H1 (cell line): ENCODE results near the gene ATG7. TPM values are rescaled to one million over a fixed set of nuclear protein-coding genes. Genes with fewer than 3 reads are reported as not detected.

ENCODE experiments used
- CTCF ChIA-PET: fragments of 300-600 bp; sonication (Branson Sonifier 250); formaldehyde crosslinking; loops from one replicate; lab custom pipeline; 2021; ENCODE audit not compliant: partially characterized antibody; lab: Charles Lee
- POLR2A ChIA-PET: fragments of 300-600 bp; sonication (Branson Sonifier 250); formaldehyde crosslinking; loops from one replicate; lab custom pipeline; 2021; ENCODE audit warnings: inconsistent platforms; ENCODE audit not compliant: partially characterized antibody; lab: Charles Lee
- DNase-seq, 2 experiments: peaks; one replicate each; pipeline versions ENCODE4 v3.0.0 to v3.0.0-alpha.2; 2010 to 2022; ENCODE audit warnings: low spot score in 2 of 2, low read depth in 1 of 2, mixed read lengths in 1 of 2
- FAIRE-seq: peaks from 2 replicates; lab custom pipeline; 2011; peaks lifted over from hg19 to GRCh38; lab: Jason Lieb, UNC
- H2AFZ ChIP-seq: 2 replicates; pipeline ENCODE4 v1.8.1; 2012; ENCODE audit warnings: low read length, inconsistent platforms
- H2AK5ac ChIP-seq: 2 replicates; pipeline ENCODE4 v1.6.1; 2013; ENCODE audit warnings: low read depth, low read length
- H2BK120ac ChIP-seq: replicated peaks from 2 replicates; pipeline ENCODE3; 2013; ENCODE audit warnings: low read depth, low read length, inconsistent platforms
- H2BK12ac ChIP-seq: 2 replicates; pipeline ENCODE4 v1.6.1; 2013; ENCODE audit warnings: low read depth, low read length
- H2BK15ac ChIP-seq: 2 replicates; pipeline ENCODE4 v1.6.1; 2013; ENCODE audit warnings: low read length
- H2BK20ac ChIP-seq: 2 replicates; pipeline ENCODE4 v1.6.1; 2013; ENCODE audit warnings: low read length
- H2BK5ac ChIP-seq: 2 replicates; pipeline ENCODE4 v1.6.1; 2013; ENCODE audit warnings: low read depth, low read length
- H3K14ac ChIP-seq: 2 replicates; pipeline ENCODE4 v1.6.1; 2013; ENCODE audit warnings: inconsistent platforms; ENCODE audit not compliant: insufficient read length
- H3K18ac ChIP-seq: 2 replicates; pipeline ENCODE4 v1.6.1; 2013; ENCODE audit warnings: low read length; ENCODE audit errors: extremely low read depth
- H3K23ac ChIP-seq: 2 replicates; pipeline ENCODE4 v1.6.1; 2013; ENCODE audit warnings: inconsistent platforms; ENCODE audit not compliant: insufficient read length
- H3K23me2 ChIP-seq: 2 replicates; pipeline ENCODE4 v1.6.1; 2013; ENCODE audit warnings: low read depth, low read length
- H3K27ac ChIP-seq: 2 replicates; pipeline ENCODE4 v1.6.1; 2011; ENCODE audit warnings: low read depth, low read length, inconsistent platforms
- H3K27me3 ChIP-seq, 4 experiments: replicated peaks in 1 of 4; 1 replicate in 1 of 4; 2 replicates in 3 of 4; pipeline versions ENCODE4 v1.6.1 to v1.8.1; 2011 to 2013; ENCODE audit warnings: low read length in 3 of 4, mild to moderate bottlenecking in 3 of 4, inconsistent platforms in 2 of 4, mixed read lengths in 2 of 4, moderate library complexity in 1 of 4; ENCODE audit not compliant: control insufficient read depth in 3 of 4, insufficient read depth in 3 of 4; ENCODE audit errors: extremely low read depth in 1 of 4
- H3K36me3 ChIP-seq, 4 experiments: 2 replicates each; pipeline versions ENCODE4 v1.6.1 to v1.8.1; 2011 to 2013; ENCODE audit warnings: mild to moderate bottlenecking in 4 of 4, low read length in 3 of 4, moderate library complexity in 2 of 4, control low read depth in 1 of 4, inconsistent platforms in 1 of 4; ENCODE audit not compliant: insufficient read depth in 4 of 4, control insufficient read depth in 2 of 4
- H3K4ac ChIP-seq: replicated peaks from 2 replicates; pipeline ENCODE3; 2013; ENCODE audit warnings: low read length, low read depth, mixed read lengths, inconsistent platforms; ENCODE audit not compliant: insufficient read length
- H3K4me1 ChIP-seq, 4 experiments: replicated peaks in 1 of 4; 1 replicate in 1 of 4; 2 replicates in 3 of 4; pipeline versions ENCODE4 v1.6.1 to v1.8.1; 2011 to 2013; ENCODE audit warnings: low read length in 3 of 4, inconsistent platforms in 2 of 4, mixed read lengths in 1 of 4; ENCODE audit not compliant: insufficient read depth in 4 of 4, control insufficient read depth in 3 of 4
- H3K4me2 ChIP-seq, 2 experiments: 2 replicates each; pipeline versions ENCODE4 v1.6.1 to v1.8.1; 2011 to 2013; ENCODE audit warnings: low read depth in 2 of 2, low read length in 2 of 2, control low read depth in 1 of 2, inconsistent platforms in 1 of 2, mild to moderate bottlenecking in 1 of 2; ENCODE audit not compliant: insufficient read depth in 1 of 2
- H3K4me3 ChIP-seq, 4 experiments: fragments of 200-600, 300-600 bp in 1 of 4; sonication (generic), shearing (Covaris generic), sonication (Bioruptor Twin) in 1 of 4; 2 replicates each; pipeline versions ENCODE4 v1.5.1 to v1.8.1; 2011 to 2016; ENCODE audit warnings: low read length in 4 of 4, low read depth in 3 of 4, control low read depth in 2 of 4, inconsistent platforms in 2 of 4, mild to moderate bottlenecking in 2 of 4, mixed read lengths in 1 of 4, moderate library complexity in 1 of 4; ENCODE audit not compliant: insufficient read depth in 2 of 4; ENCODE audit errors: extremely low read depth in 1 of 4
- H3K56ac ChIP-seq: replicated peaks from 2 replicates; pipeline ENCODE3; 2013; ENCODE audit warnings: low read depth, mild to moderate bottlenecking, mixed read lengths, low read length, inconsistent platforms; ENCODE audit not compliant: insufficient read length
- H3K79me1 ChIP-seq: 2 replicates; pipeline ENCODE4 v1.6.1; 2013; ENCODE audit warnings: low read depth, low read length, control low read depth
- H3K79me2 ChIP-seq, 2 experiments: 2 replicates each; pipeline versions ENCODE4 v1.6.1 to v1.8.1; 2012 to 2013; ENCODE audit warnings: low read length in 2 of 2, mild to moderate bottlenecking in 2 of 2, inconsistent platforms in 1 of 2; ENCODE audit not compliant: insufficient read depth in 2 of 2, control insufficient read depth in 1 of 2
- H3K9ac ChIP-seq, 4 experiments: replicated peaks in 1 of 4; 1 replicate in 1 of 4; 2 replicates in 3 of 4; pipeline versions ENCODE4 v1.6.1 to v1.8.1; 2011 to 2013; ENCODE audit warnings: low read depth in 3 of 4, low read length in 3 of 4, control low read depth in 2 of 4, mild to moderate bottlenecking in 2 of 4, moderate library complexity in 2 of 4, inconsistent platforms in 1 of 4; ENCODE audit errors: extremely low read depth in 1 of 4
- H3K9me3 ChIP-seq, 2 experiments: 2 replicates each; pipeline versions ENCODE4 v1.6.1 to v1.8.1; 2012 to 2013; ENCODE audit warnings: mild to moderate bottlenecking in 2 of 2, moderate library complexity in 2 of 2, control low read depth in 1 of 2, inconsistent platforms in 1 of 2, low read depth in 1 of 2, low read length in 1 of 2, mixed read lengths in 1 of 2; ENCODE audit not compliant: insufficient read depth in 2 of 2
- H4K20me1 ChIP-seq, 2 experiments: replicated peaks in 1 of 2; 2 replicates each; pipeline versions ENCODE3 to v1.8.1; 2011 to 2013; ENCODE audit warnings: inconsistent platforms in 2 of 2, low read length in 2 of 2, mild to moderate bottlenecking in 1 of 2; ENCODE audit not compliant: insufficient read depth in 2 of 2, control insufficient read depth in 1 of 2
- H4K5ac ChIP-seq: 2 replicates; pipeline ENCODE4 v1.6.1; 2013; ENCODE audit warnings: low read length, low read depth, mixed read lengths, inconsistent platforms; ENCODE audit not compliant: insufficient read length
- H4K8ac ChIP-seq: 2 replicates; pipeline ENCODE4 v1.8.0; 2013; ENCODE audit warnings: mild to moderate bottlenecking, moderate library complexity, low read length, inconsistent platforms; ENCODE audit not compliant: insufficient read depth; ENCODE audit errors: extremely low read depth
- H4K91ac ChIP-seq: replicated peaks from 2 replicates; pipeline ENCODE3; 2013; ENCODE audit warnings: low read length, mixed read lengths, inconsistent platforms; ENCODE audit not compliant: insufficient read length
- ASH2L ChIP-seq: fragments of 200-600, 300-600 bp; sonication (generic); IDR thresholded peaks from one replicate; pipeline ENCODE4 v1.7.1; 2017; ENCODE audit warnings: low read length
- CBX8 ChIP-seq: fragments of 300-800, 300-1000 bp; sonication (generic); IDR thresholded peaks from 2 replicates; pipeline ENCODE4 v1.7.1; 2016; ENCODE audit warnings: low read depth, low read length, borderline replicate concordance
- CEBPB ChIP-seq: IDR thresholded peaks from 2 replicates; pipeline ENCODE4 v1.6.1; 2012; ENCODE audit warnings: low read depth, low read length
- EZH2 ChIP-seq: fragments of 200-600 bp; sonication (generic); IDR thresholded peaks from 2 replicates; pipeline ENCODE4 v1.7.1; 2012; ENCODE audit warnings: low read depth, mild to moderate bottlenecking, moderate library complexity, low read length, inconsistent platforms; ENCODE audit not compliant: severe bottlenecking
- FOSL1 ChIP-seq: IDR thresholded peaks from 2 replicates; pipeline ENCODE4 v1.6.1; 2011; ENCODE audit warnings: mild to moderate bottlenecking, low read depth, low read length, moderate library complexity; ENCODE audit not compliant: insufficient read depth
- JUN ChIP-seq: IDR thresholded peaks from 2 replicates; pipeline ENCODE4 v1.6.1; 2011; ENCODE audit warnings: low read depth, mild to moderate bottlenecking, improper control_type of control experiment, low read length
- KDM4A ChIP-seq: IDR thresholded peaks from one replicate; pipeline ENCODE4 v1.7.1; 2012; ENCODE audit warnings: low read depth, mild to moderate bottlenecking, moderate library complexity, low read length, inconsistent platforms; ENCODE audit not compliant: severe bottlenecking
- POLR2A ChIP-seq, 2 experiments: IDR thresholded peaks; 1 replicate in 1 of 2; 2 replicates in 1 of 2; pipeline ENCODE4 v1.6.1; 2011; ENCODE audit warnings: low read depth in 2 of 2, low read length in 2 of 2, mild to moderate bottlenecking in 2 of 2; ENCODE audit errors: control extremely low read depth in 1 of 2
- RNF2 ChIP-seq: fragments of 200-900, 300-1000 bp; sonication (generic); IDR thresholded peaks from 2 replicates; pipeline ENCODE4 v1.7.1; 2016; ENCODE audit warnings: borderline replicate concordance, low read depth, mild to moderate bottlenecking, antibody characterized with exemption, low read length; ENCODE audit not compliant: poor library complexity, severe bottlenecking; ENCODE audit errors: missing control alignments
- SP1 ChIP-seq: IDR thresholded peaks from 2 replicates; pipeline ENCODE4 v1.6.1; 2011; ENCODE audit warnings: low read depth, low read length
- TAF1 ChIP-seq: IDR thresholded peaks from 2 replicates; pipeline ENCODE4 v1.6.1; 2011; ENCODE audit warnings: mild to moderate bottlenecking, low read depth, low read length
- TCF12 ChIP-seq: IDR thresholded peaks from 2 replicates; pipeline ENCODE4 v1.6.1; 2011; ENCODE audit warnings: low read depth, mild to moderate bottlenecking, low read length
- ZNF274 ChIP-seq: IDR thresholded peaks from 2 replicates; pipeline ENCODE4 v1.7.0; 2012; ENCODE audit warnings: low read length, borderline replicate concordance; ENCODE audit errors: extremely low read depth
- WGBS, 2 experiments: shearing (Covaris generic) in 1 of 2; methylation state at CpG; one replicate each; pipeline versions ENCODE4 v1.1.6 to v1.1.7; 2013 to 2015; ENCODE audit warnings: low lambda C conversion rate in 2 of 2, mixed read lengths in 2 of 2, inconsistent platforms in 1 of 2, low coverage in 1 of 2, missing lambda C conversion rate in 1 of 2; ENCODE audit not compliant: insufficient replicate concordance in 2 of 2, insufficient coverage in 1 of 2, insufficient read length in 1 of 2; ENCODE audit errors: extremely low coverage in 1 of 2, missing lambda C conversion rate in 1 of 2; 5-methylcytosine and 5-hydroxymethylcytosine counted together
- polyA plus RNA-seq, 7 experiments: library from polyadenylated mRNA; depleted of rRNA in 3 of 7; stranded (reverse) in 5 of 7; unstranded in 2 of 7; fragments of >200 nt in 5 of 7; fragments of 200-250 nt in 2 of 7; gene quantifications; 1 replicate in 5 of 7; 2 replicates in 1 of 7; 4 replicates in 1 of 7; pipeline versions ENCODE4 v1.2.1 to v1.2.3, GENCODE V29; 2011 to 2013; ENCODE audit warnings: missing spikeins in 2 of 7, mixed read lengths in 2 of 7
- total RNA-seq: library from RNA; stranded (reverse); fragmentation: NEBNext Ultra II Directional; extraction: Animal tissue kit (Norgen Biotek cat#: 25700); gene quantifications from 2 replicates; pipeline ENCODE4 v1.2.1, GENCODE V29; 2021

ATG7 gene
- total and polyA plus RNA-seq, 2 of the 8 experiments (the other 6 are each of a cell fraction or from before 2014, with no cell fraction given) = 15.0 to 19.1 TPM

DNA sequence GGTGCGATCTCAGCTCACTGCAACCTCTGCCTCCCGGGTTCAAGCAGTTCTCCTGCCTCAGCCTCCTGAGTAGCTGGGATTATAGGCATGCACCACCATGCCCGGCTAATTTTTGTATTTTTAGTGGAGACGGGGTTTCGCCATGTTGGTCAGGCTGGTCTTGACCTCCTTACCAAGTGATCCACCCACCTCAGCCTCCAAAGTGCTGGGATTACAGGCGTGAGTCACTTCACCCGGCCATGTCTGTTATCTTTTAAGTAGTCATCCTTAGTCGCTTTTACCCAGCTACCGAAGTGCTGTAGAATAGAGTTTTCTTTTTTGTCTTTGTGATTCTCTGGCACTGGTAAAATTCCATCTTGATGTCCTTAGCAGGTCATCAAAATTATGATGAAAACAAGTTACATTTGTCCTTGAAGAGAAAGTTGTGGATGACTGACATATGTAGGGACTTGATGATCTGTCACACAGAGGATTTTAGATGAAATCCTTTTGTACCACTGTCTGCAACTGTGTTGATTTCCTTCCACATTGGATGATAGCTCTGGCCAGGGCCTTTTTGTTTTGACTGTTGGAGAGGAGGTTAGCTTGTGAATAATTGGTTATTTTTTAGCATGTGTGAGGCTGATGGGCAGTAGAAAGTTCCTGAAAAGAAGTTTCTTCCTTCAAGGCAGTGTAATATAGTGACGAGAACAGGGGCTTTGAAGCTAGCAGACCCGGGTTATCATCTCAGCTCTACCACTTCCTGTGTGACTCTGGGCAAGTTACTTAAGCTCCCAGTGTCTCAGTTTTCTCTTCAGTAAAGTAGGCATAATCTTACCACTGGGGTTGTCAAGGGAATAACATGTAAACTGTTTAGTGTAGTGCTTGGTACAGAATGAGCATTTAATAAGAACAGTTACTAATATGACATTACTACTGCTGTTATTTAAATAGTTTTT, 18.8 kb downstream of the ATG7 start:
- H3K4me1 ChIP-seq = no peaks in the 10 kb centered on the region
- CTCF ChIA-PET = interaction anchor here (1.0 to 1.1 kb wide), 2 partner anchors 24 to 44 kb away, joined by 3 read pairs; no protein-coding TSS in a partner anchor
- no peak for TF ChIP-seq CBX8
- no peak for TF ChIP-seq TCF12
- no peak for TF ChIP-seq TAF1
- TF ChIP-seq SP1 = no peak
- no peak for TF ChIP-seq ASH2L
- no peak for TF ChIP-seq JUN
- TF ChIP-seq CEBPB = no peak
- no peak for TF ChIP-seq ZNF274
- TF ChIP-seq RNF2 = no peak
- no peak for TF ChIP-seq EZH2
- TF ChIP-seq FOSL1 = no peak
- TF ChIP-seq POLR2A (IDR thresholded peaks at IDR 0.05; ENCODE audit: control extremely low read depth in 1 of 2, low read depth in 2 of 2, low read length in 2 of 2) = no peak
- no peak for TF ChIP-seq KDM4A

More for the DNA sequence above, 18.8 kb downstream of the ATG7 start:
- WGBS, 2 experiments = 91% methylated on average over 11 of the region's 11 CpGs; no CpG with 5 or more reads in 1 of the 2 experiments
- Histone ChIP-seq H2BK15ac (no peak overlapping the region), H3K14ac (no peak overlapping the region), H3K9me3 (no peaks in the 10 kb centered on the region), H2BK12ac (no peak overlapping the region), H2BK120ac (no peak overlapping the region), H4K5ac (no peak overlapping the region), H3K23me2 (no peaks in the 10 kb centered on the region), H2AK5ac (no peak overlapping the region), H2BK5ac (no peak overlapping the region), H4K20me1 (no peaks in the 10 kb centered on the region), H4K8ac (no peak overlapping the region), H3K4me3 (no peak overlapping the region), H3K23ac (no peak overlapping the region), H3K27me3 (no peaks in the 10 kb centered on the region), H3K18ac (no peak overlapping the region), H2BK20ac (no peak overlapping the region), H3K4ac (no peak overlapping the region), H3K79me1 (no peaks in the 10 kb centered on the region; the same call in 1 of the 2 replicates), H3K4me2 (no peak overlapping the region), H3K79me2 (no peaks in the 10 kb centered on the region), H3K27ac (no peak overlapping the region), H3K36me3 (no peaks in the 10 kb centered on the region), H2AFZ (no peak overlapping the region), H4K91ac (no peak overlapping the region), H3K56ac (no peak overlapping the region), H3K9ac (no peak overlapping the region)
- POLR2A ChIA-PET = interaction anchor here (1.0 to 1.1 kb wide), 2 partner anchors 15 to 19 kb away, joined by 3 read pairs; partner anchors contain the start of gene ATG7
- no peak for DNase-seq
- FAIRE-seq = no peak
